ELR (cell line): Measurements from ENCODE around the gene NDUFA13.
"Not testable (repeated sequence)": the region's sequence is repeated elsewhere in the genome, so short reads cannot be mapped to it uniquely, and the experiment has no call there.

ENCODE experiments used
- DNase-seq: peaks from one replicate; pipeline ENCODE4 v3.0.0-alpha.2; 2015; ENCODE audit warnings: low read depth

Gene NDUFA13

GRCh38 chr19:19515642-19516519 is at the start of gene NDUFA13:
TSS of gene NDUFA13 (plus strand) at chr19:19516225. CDS start at chr19:19516239, 14 bp downstream.
- DNase-seq = peak; percentile 94

- DNase-seq = peak; percentile 29
Measured at GRCh38 chr19:19468424-19469050, 47.5 kb upstream of the NDUFA13 start.

- no peak for DNase-seq
Measured at GRCh38 chr19:19470579-19470978, 45.4 kb upstream of the NDUFA13 start.

- DNase-seq = no peak
Measured at GRCh38 chr19:19471682-19472081, 44.3 kb upstream of the NDUFA13 start.

- DNase-seq = not testable (repeated sequence)
Measured at GRCh38 chr19:19472106-19472505, 43.9 kb upstream of the NDUFA13 start.

GRCh38 chr19:19475015-19475765 is 40.8 kb upstream of the NDUFA13 start:
- no peak for DNase-seq

- DNase-seq = peak; percentile 52
Measured at GRCh38 chr19:19475849-19476828, 39.9 kb upstream of the NDUFA13 start.

- no peak for DNase-seq
Measured at GRCh38 chr19:19477705-19478383, 38.2 kb upstream of the NDUFA13 start.

- no peak for DNase-seq
Measured at GRCh38 chr19:19480688-19481087, 35.3 kb upstream of the NDUFA13 start.

GRCh38 chr19:19482809-19483596 is 33.0 kb upstream of the NDUFA13 start:
- no peak for DNase-seq

- peak; percentile 87 for DNase-seq
Measured at GRCh38 chr19:19485161-19485997, 30.6 kb upstream of the NDUFA13 start.

GRCh38 chr19:19485998-19486290 is 30.1 kb upstream of the NDUFA13 start:
- no peak for DNase-seq

GRCh38 chr19:19486343-19487076 is 29.5 kb upstream of the NDUFA13 start:
- DNase-seq = no peak

- no peak for DNase-seq
Measured at GRCh38 chr19:19487077-19487949, 28.7 kb upstream of the NDUFA13 start.

GRCh38 chr19:19487950-19488874 is 27.8 kb upstream of the NDUFA13 start:
- peak; percentile 19 for DNase-seq
